HG03571 (cell line): ENCODE data around the gene TXLNG.
A peak's percentile ranks its signal among the peaks of the same experiment; 100 is the strongest.

Source experiments
- ATAC-seq: cut with Tn5 transposase; IDR thresholded peaks from one replicate; pipeline ENCODE4 v1.9.1; 2021; ENCODE audit not compliant: unreplicated experiment

TXLNG gene

GRCh38 chrX:16785247-16786138, 773 bp upstream of the TXLNG start:
- ATAC-seq, result no peak

DNA sequence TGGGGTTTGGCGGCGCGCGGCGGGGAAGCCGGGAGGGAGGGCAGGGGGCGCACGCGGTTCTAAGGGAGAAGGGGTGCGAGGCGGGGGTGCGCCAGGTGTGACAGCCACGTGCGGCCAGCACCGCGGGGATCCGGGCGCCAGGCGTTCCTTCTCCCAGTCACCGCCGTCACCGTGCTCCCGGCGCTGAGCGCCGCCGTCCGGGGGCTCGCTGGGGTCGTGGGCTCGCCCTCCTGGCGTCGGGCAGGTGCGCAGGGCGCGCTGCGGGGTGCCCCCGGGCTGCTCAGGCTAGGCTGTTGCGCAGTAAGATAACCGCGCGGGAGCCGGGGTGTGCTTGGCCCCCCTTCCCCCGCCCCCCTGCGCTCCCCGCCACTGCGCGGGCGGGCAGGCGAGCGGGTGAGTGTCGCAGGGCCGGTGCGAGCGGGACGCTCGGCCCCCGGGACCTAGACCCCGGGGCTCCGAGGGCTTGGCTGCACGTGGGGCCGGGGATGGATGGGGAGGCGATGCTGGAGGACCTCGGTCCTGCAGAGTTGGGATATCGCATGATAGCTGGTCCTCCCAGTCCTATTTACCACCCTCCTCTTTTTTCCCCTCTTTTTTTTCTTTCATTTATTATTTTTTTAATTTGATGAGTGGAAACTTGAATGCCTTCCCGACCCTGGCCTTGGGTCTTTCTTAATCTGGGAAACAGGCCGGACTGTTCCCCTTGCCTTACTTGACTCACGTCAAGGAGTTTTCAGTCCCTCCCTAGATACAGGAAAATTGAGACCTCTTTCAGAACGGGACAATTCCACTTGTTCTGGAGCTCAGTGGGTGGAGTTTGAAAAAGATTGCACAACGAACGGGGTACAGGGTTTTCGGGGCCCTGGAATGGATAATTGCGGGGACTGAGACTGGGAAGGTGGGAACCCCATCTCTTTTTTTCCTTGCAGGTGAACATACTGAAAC, 797 bp downstream of the TXLNG start:
- ATAC-seq, result no peak

DNA sequence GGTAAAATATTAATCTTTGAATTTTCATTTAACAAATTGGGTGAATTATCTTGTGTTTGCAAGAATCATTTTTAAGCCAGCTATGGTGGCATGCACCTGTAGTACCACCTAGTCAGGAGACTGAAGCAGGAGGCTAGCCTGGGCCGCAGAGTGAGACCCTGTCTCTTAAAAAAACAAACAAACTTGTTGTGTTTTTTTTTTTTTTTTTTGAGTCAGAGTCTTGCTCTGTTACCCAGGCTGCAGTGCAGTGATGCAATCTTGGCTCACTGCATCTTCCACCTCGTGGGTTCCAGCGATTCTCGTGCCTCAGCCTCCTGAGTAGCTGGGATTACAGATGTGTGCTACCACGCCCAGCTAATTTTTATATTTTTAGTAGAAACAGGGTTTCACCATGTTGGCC, 2.2 kb downstream of the TXLNG start:
- ATAC-seq, result no peak

GRCh38 chrX:16796298-16796697, 10.0 kb downstream of the TXLNG start:
- ATAC-seq, result no peak

GRCh38 chrX:16797358-16797757, 11.1 kb downstream of the TXLNG start:
- no peak for ATAC-seq

DNA sequence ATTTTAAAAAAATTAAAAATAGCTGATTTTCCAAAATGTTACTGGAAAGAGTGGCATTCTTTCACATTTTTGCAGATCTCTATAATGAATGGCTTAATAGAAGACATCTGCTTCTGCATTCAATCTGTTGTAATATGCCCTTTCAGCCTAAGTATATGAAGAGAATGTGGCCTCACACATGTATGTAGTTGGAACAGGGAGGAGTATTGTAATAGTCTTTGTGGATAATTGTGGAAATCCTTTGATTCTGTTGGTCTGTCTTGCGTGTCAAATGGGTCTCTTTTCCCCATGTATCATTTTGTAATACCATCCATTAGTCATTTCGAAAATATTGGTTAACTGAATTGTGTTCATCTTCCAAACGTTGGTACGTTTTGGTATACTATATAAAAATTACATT, 11.6 kb downstream of the TXLNG start:
- ATAC-seq, result no peak

GRCh38 chrX:16804923-16805464, 18.7 kb downstream of the TXLNG start:
- ATAC-seq, result no peak

GRCh38 chrX:16807548-16807947, 21.3 kb downstream of the TXLNG start:
- no peak for ATAC-seq

GRCh38 chrX:16807976-16808542, 21.8 kb downstream of the TXLNG start:
- no peak for ATAC-seq

DNA sequence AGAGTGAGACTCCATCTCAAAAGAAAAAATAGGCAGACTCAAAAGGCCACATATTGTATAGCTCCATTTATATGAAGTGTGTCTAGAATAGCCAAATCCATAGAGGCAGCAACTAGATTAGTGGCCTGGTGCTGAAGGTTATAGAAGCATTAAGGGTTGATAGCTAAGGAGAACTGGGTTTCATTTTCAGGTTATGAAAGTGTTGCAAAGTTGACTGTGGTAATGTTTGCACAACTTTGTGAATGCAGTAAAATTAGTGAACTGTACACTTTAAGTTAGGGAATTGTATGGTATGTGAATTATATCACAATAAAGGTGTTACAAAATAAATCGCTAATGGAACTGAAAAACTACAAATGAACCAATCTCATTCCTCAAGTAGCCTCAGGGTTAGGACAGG, 28.3 kb downstream of the TXLNG start:
- ATAC-seq, result no peak

- ATAC-seq, result no peak
Observed at GRCh38 chrX:16819634-16820033, 33.4 kb downstream of the TXLNG start.

DNA sequence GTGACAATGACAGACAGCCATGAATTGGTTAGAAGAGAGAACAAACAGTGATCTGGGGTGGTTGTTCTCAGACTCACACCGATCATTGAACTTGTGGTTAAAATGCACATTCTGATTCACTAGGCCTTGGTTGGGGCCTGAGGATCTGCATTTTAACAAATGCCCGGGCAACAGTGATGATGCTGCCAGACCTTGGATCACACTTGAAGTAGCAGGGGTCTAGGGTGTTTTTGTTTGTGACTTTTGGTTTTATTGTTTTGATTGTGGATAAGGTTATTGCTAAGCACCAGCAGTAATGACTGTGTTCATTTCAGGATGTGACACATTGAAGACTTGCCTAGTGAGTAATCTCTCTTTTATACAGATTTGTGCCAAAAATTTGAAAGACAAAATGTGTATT, 36.5 kb downstream of the TXLNG start:
- no peak for ATAC-seq

DNA sequence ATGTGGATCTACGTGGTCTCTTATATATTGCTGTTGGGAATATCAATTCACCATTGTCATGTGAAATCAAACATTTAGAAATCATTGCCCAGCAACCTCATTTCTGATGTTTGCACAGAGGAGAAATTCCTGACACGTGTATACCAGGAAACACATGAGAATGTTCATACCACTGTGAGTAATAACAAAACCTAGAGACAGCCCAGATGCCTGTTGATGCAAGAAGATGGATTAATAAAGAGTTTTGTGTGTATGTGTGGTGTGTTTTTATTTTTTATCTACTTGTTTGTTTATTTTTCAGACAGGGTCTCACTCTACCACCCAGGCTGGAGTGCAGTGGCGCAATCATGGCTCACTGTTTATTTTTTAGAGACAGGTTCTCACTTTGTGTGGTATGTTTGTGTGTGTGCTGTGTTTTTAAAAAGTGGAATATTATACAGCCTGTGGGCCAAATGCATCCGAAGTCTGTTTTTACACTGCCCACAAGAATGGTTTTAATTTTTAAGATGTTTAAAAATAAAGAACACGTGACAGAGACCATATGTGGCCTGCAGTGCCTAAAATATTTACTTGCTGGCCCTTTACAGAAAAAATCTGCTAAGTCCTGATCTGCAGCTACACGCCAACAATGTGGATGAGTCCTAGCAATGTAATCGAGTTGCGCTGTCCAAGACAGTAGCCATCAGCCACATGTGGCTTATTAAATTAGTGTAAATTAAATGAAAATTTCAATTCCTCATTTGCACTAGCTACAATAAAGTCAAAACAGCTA, 39.2 kb downstream of the TXLNG start:
- ATAC-seq, result no peak

- no peak for ATAC-seq
Observed at GRCh38 chrX:16826207-16826606, 39.9 kb downstream of the TXLNG start.

GRCh38 chrX:16827225-16827624, 41.0 kb downstream of the TXLNG start:
- ATAC-seq, result no peak

DNA sequence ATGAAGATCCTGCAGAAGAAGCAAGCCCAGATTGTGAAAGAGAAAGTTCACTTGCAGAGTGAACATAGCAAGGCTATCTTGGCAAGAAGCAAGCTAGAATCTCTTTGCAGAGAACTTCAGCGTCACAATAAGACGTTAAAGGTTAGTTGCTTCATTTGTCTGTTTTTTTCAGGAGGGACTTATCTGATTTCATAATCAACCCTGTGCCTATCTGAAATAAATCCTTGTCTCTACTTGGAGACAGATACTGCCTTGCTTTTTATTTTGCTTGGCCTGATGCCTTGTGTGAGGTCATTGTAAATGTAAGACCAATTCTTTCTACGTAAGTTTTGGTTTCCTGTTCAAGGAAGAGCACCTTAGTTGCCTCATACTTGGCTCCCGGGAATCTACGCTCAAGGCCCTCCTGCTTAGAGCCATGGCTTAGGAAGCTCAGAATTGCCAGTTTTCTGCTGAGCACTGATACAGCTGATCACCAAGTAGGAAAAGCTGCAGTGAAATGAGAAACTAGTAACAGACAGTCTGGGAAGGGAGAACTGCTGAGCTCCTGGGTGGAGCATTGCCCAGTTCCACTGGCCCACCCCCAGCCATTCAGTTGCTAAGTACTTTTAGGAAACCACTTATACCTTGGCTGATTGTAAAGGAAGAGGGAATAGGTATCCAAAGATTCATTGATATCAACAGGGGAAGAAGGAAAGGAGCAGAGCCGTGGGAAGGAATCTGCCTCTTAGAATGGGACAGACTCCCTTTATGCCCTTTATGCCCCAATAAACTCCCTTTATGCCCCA, 42.0 kb downstream of the TXLNG start:
- no peak for ATAC-seq

GRCh38 chrX:16832301-16832700, 46.0 kb downstream of the TXLNG start:
- no peak for ATAC-seq

- ATAC-seq, result no peak
Observed at GRCh38 chrX:16834806-16835205, 48.5 kb downstream of the TXLNG start.

- peak; percentile 96 for ATAC-seq
Observed at GRCh38 chrX:16836371-16836770, 50.1 kb downstream of the TXLNG start.
